IMR-90 (cell line): Measurements from ENCODE around the gene DYTN. TPM values are rescaled to one million over a fixed set of nuclear protein-coding genes. Genes with fewer than 3 reads are reported as not detected.

Source experiments
- ATAC-seq: fragments of 200-7000 bp; cut with Tn5 transposase; 2 replicates; pipeline ENCODE4 v1.9.1; 2020; ENCODE audit warnings: low read depth, mild to moderate bottlenecking, moderate library complexity
- BruUV-seq: library from RNA; stranded (reverse); fragments of 400-500 nt; replicated peaks from 2 replicates; lab custom pipeline; 2021; lab: Mats Ljungman, UMichigan
- CTCF ChIA-PET: fragments of 300-600 bp; formaldehyde crosslinking; extraction: SDS; loops from one replicate; lab custom pipeline; 2021; ENCODE audit warnings: antibody characterized with exemption; lab: Yijun Ruan, JAX
- POLR2A ChIA-PET: fragments of 300-600 bp; sonication (Branson Sonifier 250); formaldehyde crosslinking; loops from one replicate; lab custom pipeline; 2022; ENCODE audit warnings: antibody characterized with exemption; ENCODE audit not compliant: unreplicated experiment; lab: Charles Lee
- DNase-seq: peaks from one replicate; pipeline ENCODE4 v3.0.0; 2013
- H2AFZ ChIP-seq: replicated peaks from 2 replicates; pipeline ENCODE3; 2013; ENCODE audit warnings: low read length, mild to moderate bottlenecking; ENCODE audit not compliant: poor library complexity
- H2AK5ac ChIP-seq: 2 replicates; pipeline ENCODE4 v1.6.1; 2013; ENCODE audit warnings: low read depth, low read length, inconsistent platforms
- H2AK9ac ChIP-seq: replicated peaks from 2 replicates; pipeline ENCODE3; 2013; ENCODE audit warnings: mild to moderate bottlenecking, low read depth, low read length, moderate library complexity; ENCODE audit not compliant: poor library complexity
- H2BK120ac ChIP-seq: 2 replicates; pipeline ENCODE4 v1.6.1; 2013; ENCODE audit warnings: low read depth, low read length, inconsistent platforms
- H2BK15ac ChIP-seq: 3 replicates; pipeline ENCODE4 v1.6.1; 2013; ENCODE audit warnings: low read depth, low read length, inconsistent platforms
- H2BK20ac ChIP-seq: 2 replicates; pipeline ENCODE4 v1.6.1; 2013; ENCODE audit warnings: low read depth, mild to moderate bottlenecking, inconsistent platforms, low read length, moderate library complexity
- H2BK5ac ChIP-seq: 2 replicates; pipeline ENCODE4 v1.6.1; 2013; ENCODE audit warnings: mild to moderate bottlenecking, low read depth, low read length, inconsistent platforms; ENCODE audit not compliant: poor library complexity, severe bottlenecking
- H3K14ac ChIP-seq: replicated peaks from 2 replicates; pipeline ENCODE4 v1.6.1; 2013; ENCODE audit warnings: low read depth, low read length, inconsistent platforms
- H3K18ac ChIP-seq: 2 replicates; pipeline ENCODE4 v1.6.1; 2013; ENCODE audit warnings: low read depth, low read length, control low read depth
- H3K23ac ChIP-seq: 2 replicates; pipeline ENCODE4 v1.6.1; 2013; ENCODE audit warnings: low read depth, low read length, inconsistent platforms
- H3K27ac ChIP-seq: 2 replicates; pipeline ENCODE4 v1.5.1; 2013; ENCODE audit warnings: mild to moderate bottlenecking, control low read depth, low read length; ENCODE audit not compliant: insufficient read depth
- H3K27me3 ChIP-seq: 2 replicates; pipeline ENCODE4 v1.6.1; 2013; ENCODE audit warnings: low read length; ENCODE audit not compliant: control insufficient read depth, insufficient read depth
- H3K36me3 ChIP-seq: 2 replicates; pipeline ENCODE4 v1.6.1; 2013; ENCODE audit warnings: low read length, mixed read lengths; ENCODE audit not compliant: control insufficient read depth, insufficient read depth
- H3K4ac ChIP-seq: 2 replicates; pipeline ENCODE4 v1.6.1; 2013; ENCODE audit warnings: low read depth, low read length, inconsistent platforms
- H3K4me1 ChIP-seq: 2 replicates; pipeline ENCODE4 v1.6.1; 2013; ENCODE audit warnings: low read length, mixed read lengths; ENCODE audit not compliant: control insufficient read depth, insufficient read depth
- H3K4me2 ChIP-seq: 2 replicates; pipeline ENCODE4 v1.6.1; 2013; ENCODE audit warnings: low read depth, mild to moderate bottlenecking, control low read depth, low read length, moderate library complexity
- H3K4me3 ChIP-seq: 2 replicates; pipeline ENCODE4 v1.5.1; 2013; ENCODE audit warnings: low read depth, mild to moderate bottlenecking, control low read depth, low read length, moderate library complexity; ENCODE audit not compliant: insufficient read depth
- H3K56ac ChIP-seq: 2 replicates; pipeline ENCODE4 v1.6.1; 2013; ENCODE audit warnings: low read length, inconsistent platforms; ENCODE audit not compliant: insufficient read depth; ENCODE audit errors: extremely low read depth
- H3K79me1 ChIP-seq, 2 experiments: 2 replicates each; pipeline ENCODE4 v1.6.1; 2013; ENCODE audit warnings: low read length in 2 of 2, inconsistent platforms in 1 of 2, low read depth in 1 of 2
- H3K9ac ChIP-seq: 2 replicates; pipeline ENCODE4 v1.6.1; 2013; ENCODE audit warnings: low read depth, low read length, control low read depth
- H3K9me1 ChIP-seq: 2 replicates; pipeline ENCODE4 v1.6.1; 2013; ENCODE audit warnings: low read length, inconsistent platforms; ENCODE audit not compliant: insufficient read depth
- H3K9me3 ChIP-seq: 2 replicates; pipeline ENCODE4 v1.6.1; 2013; ENCODE audit warnings: low read length; ENCODE audit not compliant: control insufficient read depth, insufficient read depth
- H4K20me1 ChIP-seq: 2 replicates; pipeline ENCODE4 v1.6.1; 2013; ENCODE audit warnings: low read length, inconsistent platforms; ENCODE audit not compliant: insufficient read depth
- H4K5ac ChIP-seq: 2 replicates; pipeline ENCODE4 v1.6.1; 2013; ENCODE audit warnings: mild to moderate bottlenecking, low read depth, low read length, control low read depth
- H4K8ac ChIP-seq, 2 experiments: 2 replicates each; pipeline ENCODE4 v1.6.1; 2013; ENCODE audit warnings: low read depth in 2 of 2, low read length in 2 of 2, control low read depth in 1 of 2, inconsistent platforms in 1 of 2
- H4K91ac ChIP-seq: 2 replicates; pipeline ENCODE4 v1.6.1; 2013; ENCODE audit warnings: low read depth, low read length, inconsistent platforms; ENCODE audit not compliant: insufficient read depth
- BHLHE40 ChIP-seq: fragments of 150-350 bp; IDR thresholded peaks from 2 replicates; pipeline ENCODE4 v1.6.1; 2016; ENCODE audit warnings: mild to moderate bottlenecking, low read depth, low read length
- CEBPB ChIP-seq: IDR thresholded peaks from 2 replicates; pipeline ENCODE4 v1.6.1; 2012; ENCODE audit warnings: low read depth, low read length, improper control_type of control experiment
- CHD1 ChIP-seq: IDR thresholded peaks from 2 replicates; pipeline ENCODE4 v1.6.1; 2012; ENCODE audit warnings: low read depth, low read length, improper control_type of control experiment
- ELK1 ChIP-seq: fragments of 150-350 bp; IDR thresholded peaks from 2 replicates; pipeline ENCODE4 v1.6.1; 2016; ENCODE audit warnings: low read depth, mild to moderate bottlenecking, low read length, moderate library complexity, borderline replicate concordance
- FOS ChIP-seq: fragments of 150-350 bp; IDR thresholded peaks from 2 replicates; pipeline ENCODE4 v1.6.1; 2016; ENCODE audit warnings: low read depth, low read length
- MAFK ChIP-seq: IDR thresholded peaks from 2 replicates; pipeline ENCODE4 v1.6.1; 2012; ENCODE audit warnings: low read depth, low read length, improper control_type of control experiment
- MAZ ChIP-seq: IDR thresholded peaks from 2 replicates; pipeline ENCODE4 v1.6.1; 2012; ENCODE audit warnings: low read depth, mild to moderate bottlenecking, low read length, improper control_type of control experiment, moderate library complexity, borderline replicate concordance
- NFE2L2 ChIP-seq: fragments of 150-350 bp; IDR thresholded peaks from 2 replicates; pipeline ENCODE4 v1.6.1; 2016; ENCODE audit warnings: low read depth, mild to moderate bottlenecking, low read length
- POLR2A ChIP-seq: IDR thresholded peaks from 2 replicates; pipeline ENCODE4 v1.6.1; 2012; ENCODE audit warnings: mild to moderate bottlenecking, low read depth, low read length
- RAD21 ChIP-seq: IDR thresholded peaks from 2 replicates; pipeline ENCODE4 v1.6.1; 2012; ENCODE audit warnings: low read length, improper control_type of control experiment
- RCOR1 ChIP-seq: IDR thresholded peaks from 2 replicates; pipeline ENCODE4 v1.6.1; 2012; ENCODE audit warnings: mild to moderate bottlenecking, low read length, improper control_type of control experiment; ENCODE audit not compliant: insufficient replicate concordance
- RFX5 ChIP-seq: IDR thresholded peaks from 2 replicates; pipeline ENCODE4 v1.8.0; 2012; ENCODE audit warnings: low read depth, mild to moderate bottlenecking, low read length, moderate library complexity
- SMC3 ChIP-seq: fragments of 150-350 bp; IDR thresholded peaks from 2 replicates; pipeline ENCODE4 v1.6.1; 2016; ENCODE audit warnings: low read depth, mild to moderate bottlenecking, antibody characterized with exemption, low read length, moderate library complexity
- WGBS, 2 experiments: methylation state at CpG; one replicate each; pipeline versions ENCODE4 v1.1.5 to v1.1.7; 2013; ENCODE audit warnings: missing lambda C conversion rate in 2 of 2; ENCODE audit not compliant: insufficient read length in 1 of 2; ENCODE audit errors: extremely low coverage in 2 of 2; 5-methylcytosine and 5-hydroxymethylcytosine counted together
- dilution Hi-C: fragments of 300-500 bp; cut with HindIII; formaldehyde crosslinking; loops from one replicate; pipeline ENCODE4 v1.14.3; 2018; ENCODE audit warnings: low sequenced_read_pairs; ENCODE audit not compliant: unreplicated experiment
- in situ Hi-C: fragments of 300-500 bp; cut with MboI; formaldehyde crosslinking; loops from 3 replicates; pipeline ENCODE4 v1.14.3; 2019; ENCODE audit warnings: low sequenced_read_pairs, inconsistent platforms, mixed read lengths
- intact Hi-C: fragments of 100-400 bp; cut with micrococcal nuclease; formaldehyde crosslinking; loops from 2 replicates; pipeline ENCODE4 v1.10.0; 2022
- polyA plus RNA-seq, 3 experiments: library from polyadenylated mRNA; depleted of rRNA; stranded (reverse); fragments of >200 nt; gene quantifications; 2 replicates each; pipeline ENCODE4 v1.2.3, GENCODE V29; 2012; ENCODE audit warnings: low replicate concordance in 1 of 3
- total RNA-seq: library from RNA; depleted of rRNA; stranded (reverse); fragments of >200 nt; gene quantifications from 2 replicates; pipeline ENCODE4 v1.2.3, GENCODE V29; 2012
- TF ChIP-seq, protein P1 (sequence below): fragments of 150-350 bp; IDR thresholded peaks from 2 replicates; pipeline ENCODE4 v1.6.1; 2017; ENCODE audit warnings: mild to moderate bottlenecking, antibody characterized with exemption, low read length, low read depth
- TF ChIP-seq, protein P2 (sequence below): conservative IDR thresholded peaks from 2 replicates; pipeline ENCODE4 v1.5.1; 2012; ENCODE audit warnings: mild to moderate bottlenecking, low read depth, low read length, improper control_type of control experiment

DYTN gene
- total and polyA plus RNA-seq, 2 of the 4 experiments (the other 2 are of a cell fraction), result not detected

GRCh38 chr2:206641226-206641625, 77.0 kb downstream of the DYTN start:
- Histone ChIP-seq H3K23ac (no peak overlapping the region), H2AFZ (no peak overlapping the region), H3K4me2 (no peak overlapping the region), H3K36me3 (no peaks in the 10 kb centered on the region), H3K27me3 (peaks cover 10% of the 10 kb centered on the region), H3K9me1 (no peaks in the 10 kb centered on the region), H3K4me3 (no peak overlapping the region), H2AK5ac (no peak overlapping the region), H3K27ac (no peak overlapping the region), H4K20me1 (no peaks in the 10 kb centered on the region), H3K9me3 (no peaks in the 10 kb centered on the region), H3K79me1 (no peaks in the 10 kb centered on the region), H2BK5ac (no peak overlapping the region), H2BK120ac (no peak overlapping the region), H2AK9ac (no peak overlapping the region), H3K9ac (no peak overlapping the region), H3K4me1 (no peaks in the 10 kb centered on the region), H3K18ac (no peak overlapping the region), H3K4ac (no peak overlapping the region), H4K91ac (no peak overlapping the region), H2BK15ac (no peak overlapping the region), H2BK20ac (no peak overlapping the region), H3K14ac (no peak overlapping the region), H4K8ac (no peak overlapping the region), H4K5ac (no peak overlapping the region), H3K56ac (no peak overlapping the region)
- CTCF ChIA-PET, result no interaction called here
- no TSS peak for BruUV-seq
- dilution Hi-C loops (no loop called here), intact Hi-C loops (no loop called here), in situ Hi-C loops (no loop called here)
- DNase-seq (no peak), ATAC-seq (no peak)
- POLR2A ChIA-PET, result no interaction called here
- 33% methylated on average over 3 of the region's 3 CpGs; no CpG with 5 or more reads in 1 of the 2 experiments for WGBS, 2 experiments
- TF ChIP-seq MAFK (no peak), RCOR1 (no peak), CHD1 (no peak), RAD21 (no peak), MAZ (no peak), RFX5 (no peak), FOS (no peak), CEBPB (no peak), BHLHE40 (no peak), SMC3 (no peak), NFE2L2 (no peak), ELK1 (no peak), POLR2A (no peak)
- TF ChIP-seq, protein P1, sequence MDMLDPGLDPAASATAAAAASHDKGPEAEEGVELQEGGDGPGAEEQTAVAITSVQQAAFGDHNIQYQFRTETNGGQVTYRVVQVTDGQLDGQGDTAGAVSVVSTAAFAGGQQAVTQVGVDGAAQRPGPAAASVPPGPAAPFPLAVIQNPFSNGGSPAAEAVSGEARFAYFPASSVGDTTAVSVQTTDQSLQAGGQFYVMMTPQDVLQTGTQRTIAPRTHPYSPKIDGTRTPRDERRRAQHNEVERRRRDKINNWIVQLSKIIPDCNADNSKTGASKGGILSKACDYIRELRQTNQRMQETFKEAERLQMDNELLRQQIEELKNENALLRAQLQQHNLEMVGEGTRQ, result no peak
- TF ChIP-seq, protein P2, sequence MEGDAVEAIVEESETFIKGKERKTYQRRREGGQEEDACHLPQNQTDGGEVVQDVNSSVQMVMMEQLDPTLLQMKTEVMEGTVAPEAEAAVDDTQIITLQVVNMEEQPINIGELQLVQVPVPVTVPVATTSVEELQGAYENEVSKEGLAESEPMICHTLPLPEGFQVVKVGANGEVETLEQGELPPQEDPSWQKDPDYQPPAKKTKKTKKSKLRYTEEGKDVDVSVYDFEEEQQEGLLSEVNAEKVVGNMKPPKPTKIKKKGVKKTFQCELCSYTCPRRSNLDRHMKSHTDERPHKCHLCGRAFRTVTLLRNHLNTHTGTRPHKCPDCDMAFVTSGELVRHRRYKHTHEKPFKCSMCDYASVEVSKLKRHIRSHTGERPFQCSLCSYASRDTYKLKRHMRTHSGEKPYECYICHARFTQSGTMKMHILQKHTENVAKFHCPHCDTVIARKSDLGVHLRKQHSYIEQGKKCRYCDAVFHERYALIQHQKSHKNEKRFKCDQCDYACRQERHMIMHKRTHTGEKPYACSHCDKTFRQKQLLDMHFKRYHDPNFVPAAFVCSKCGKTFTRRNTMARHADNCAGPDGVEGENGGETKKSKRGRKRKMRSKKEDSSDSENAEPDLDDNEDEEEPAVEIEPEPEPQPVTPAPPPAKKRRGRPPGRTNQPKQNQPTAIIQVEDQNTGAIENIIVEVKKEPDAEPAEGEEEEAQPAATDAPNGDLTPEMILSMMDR, result no peak
